NT2/D1 (cell line): Measurements from ENCODE around the gene APBA2.

Experiments
- SUZ12 ChIP-seq: IDR thresholded peaks from 2 replicates; pipeline ENCODE4 v1.6.1; 2011; ENCODE audit not compliant: insufficient read length, insufficient read depth; ENCODE audit errors: extremely low read depth
- ZNF274 ChIP-seq: IDR thresholded peaks from 2 replicates; pipeline ENCODE4 v1.6.1; 2011; ENCODE audit warnings: mild to moderate bottlenecking, low read depth, low read length

DNA sequence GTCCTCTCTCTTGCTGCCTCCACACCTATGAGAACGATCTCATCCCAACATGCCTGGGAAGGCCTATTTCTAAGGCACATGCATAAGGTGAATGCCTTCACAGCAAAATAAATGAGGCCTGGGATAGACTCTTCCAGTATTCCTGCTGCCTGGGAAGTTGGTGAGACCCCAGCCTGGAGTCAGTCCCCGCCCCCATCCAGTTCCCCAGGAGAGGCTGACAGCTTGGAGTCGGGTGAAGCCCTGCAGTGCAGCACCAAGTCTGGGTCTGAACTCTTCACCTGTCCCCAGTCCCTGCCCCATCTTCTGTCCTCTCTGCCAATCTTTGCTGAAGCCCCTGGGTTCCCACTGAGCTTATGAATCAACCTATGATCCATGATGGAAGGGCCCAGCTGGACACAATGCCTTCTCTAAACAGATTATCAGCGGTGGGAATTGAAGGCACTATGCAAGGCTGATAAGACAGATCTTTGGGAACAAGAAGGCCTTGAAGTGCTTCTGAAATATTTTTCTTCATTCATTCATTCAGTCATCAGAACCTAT is 10.2 kb upstream of the APBA2 start:
- TF ChIP-seq ZNF274 (no peak), SUZ12 (no peak)
